PC-9 (cell line): ENCODE data around the gene ESR2. TPM values are rescaled to one million over a fixed set of nuclear protein-coding genes. Genes with fewer than 3 reads are reported as not detected.
A peak's percentile ranks its signal among the peaks of the same experiment; 100 is the strongest.

Source experiments
- BruUV-seq: library from RNA; stranded (reverse); fragments of 400-500 nt; replicated peaks from 2 replicates; lab custom pipeline; 2021; lab: Mats Ljungman, UMichigan
- CTCF ChIA-PET: fragments of 300-600 bp; sonication (Branson Sonifier 250); formaldehyde crosslinking; loops from one replicate; lab custom pipeline; 2022; ENCODE audit warnings: antibody characterized with exemption; lab: Charles Lee
- POLR2A ChIA-PET: fragments of 300-600 bp; sonication (Branson Sonifier 250); formaldehyde crosslinking; loops from one replicate; lab custom pipeline; 2022; ENCODE audit warnings: antibody characterized with exemption; ENCODE audit not compliant: unreplicated experiment; lab: Charles Lee
- DNase-seq, 2 experiments: peaks; one replicate each; pipeline versions ENCODE4 v3.0.0 to v3.0.0-alpha.2; 2015 to 2022; ENCODE audit warnings: mixed read lengths in 1 of 2
- H2AFZ ChIP-seq: fragments of 200-600 bp; sonication (generic); 2 replicates; pipeline ENCODE4 v1.8.1; 2017; ENCODE audit warnings: antibody characterized with exemption
- H3F3A ChIP-seq: fragments of 200-600 bp; sonication (generic); 2 replicates; pipeline ENCODE4 v1.8.1; 2017; ENCODE audit warnings: antibody characterized with exemption, mild to moderate bottlenecking, low read depth; ENCODE audit not compliant: insufficient read depth
- H3K27ac ChIP-seq: fragments of 200-600 bp; sonication (generic); 2 replicates; pipeline ENCODE4 v1.6.1; 2016; ENCODE audit warnings: mixed run types
- H3K27me3 ChIP-seq: fragments of 200-600 bp; sonication (generic); 2 replicates; pipeline ENCODE4 v1.6.1; 2016; ENCODE audit warnings: low read depth, mixed run types; ENCODE audit not compliant: insufficient read depth
- H3K36me3 ChIP-seq: fragments of 200-600 bp; sonication (generic); 2 replicates; pipeline ENCODE4 v1.6.1; 2016; ENCODE audit warnings: low read depth, mixed run types
- H3K4me1 ChIP-seq: fragments of 200-600 bp; sonication (generic); replicated peaks from 2 replicates; pipeline ENCODE4 v1.6.1; 2016; ENCODE audit warnings: mixed run types; ENCODE audit not compliant: insufficient read depth
- H3K4me2 ChIP-seq: fragments of 200-600 bp; sonication (generic); 2 replicates; pipeline ENCODE4 v1.6.1; 2017; ENCODE audit warnings: mixed run types
- H3K4me3 ChIP-seq: fragments of 200-600 bp; sonication (generic); 2 replicates; pipeline ENCODE4 v1.6.1; 2016; ENCODE audit warnings: mixed run types
- H3K79me2 ChIP-seq: fragments of 200-600 bp; sonication (generic); 2 replicates; pipeline ENCODE4 v1.6.1; 2017; ENCODE audit warnings: low read depth, mixed run types
- H3K9me2 ChIP-seq: fragments of 200-600 bp; sonication (generic); 2 replicates; pipeline ENCODE4 v1.8.1; 2017; ENCODE audit warnings: mild to moderate bottlenecking; ENCODE audit not compliant: insufficient read depth
- H3K9me3 ChIP-seq: fragments of 200-600 bp; sonication (generic); 2 replicates; pipeline ENCODE4 v1.8.1; 2016; ENCODE audit warnings: low read depth; ENCODE audit not compliant: insufficient read depth
- H4K20me1 ChIP-seq: fragments of 200-600 bp; sonication (generic); 2 replicates; pipeline ENCODE4 v1.8.1; 2017; ENCODE audit not compliant: insufficient read depth
- CTCF ChIP-seq: fragments of 200-600 bp; sonication (generic); conservative IDR thresholded peaks from 2 replicates; pipeline ENCODE4 v1.6.1; 2017; ENCODE audit warnings: mixed run types, antibody characterized with exemption, mild to moderate bottlenecking, moderate library complexity
- EZH2 ChIP-seq: fragments of 200-600 bp; sonication (generic); IDR thresholded peaks from 2 replicates; pipeline ENCODE4 v1.8.0; 2017; ENCODE audit warnings: antibody characterized with exemption, low read depth
- intact Hi-C: fragments of 100-400 bp; cut with micrococcal nuclease; formaldehyde crosslinking; loops from one replicate; pipeline ENCODE4 v1.10.0; 2022; ENCODE audit not compliant: unreplicated experiment
- total RNA-seq: library from RNA; stranded (reverse); gene quantifications from 2 replicates; pipeline ENCODE4 v1.2.3, GENCODE V29; 2021

The ESR2 gene
- total RNA-seq, 1 experiment from 2014 or later: 0.20 TPM

- Histone ChIP-seq H3K4me2 (peak overlapping the region; percentile 20; the same call in 1 of the 2 replicates), H3K4me3 (no peak overlapping the region), H3F3A (no peaks in the 10 kb centered on the region), H3K79me2 (no peaks in the 10 kb centered on the region), H3K9me2 (no peaks in the 10 kb centered on the region), H3K9me3 (no peaks in the 10 kb centered on the region), H3K27me3 (no peaks in the 10 kb centered on the region), H3K27ac (no peak overlapping the region), H2AFZ (no peak overlapping the region), H4K20me1 (no peaks in the 10 kb centered on the region), H3K4me1 (peaks cover 24% of the 10 kb centered on the region), H3K36me3 (no peaks in the 10 kb centered on the region)
- POLR2A ChIA-PET: interaction anchor here (0.6 kb wide), 1 partner anchor 106 kb away, joined by 11 read pairs; no protein-coding TSS in a partner anchor
- DNase-seq: peak in 1 of 2 experiments; percentile 47
- CTCF ChIA-PET: interaction anchor here (0.5 kb wide), 1 partner anchor 13 kb away, joined by 9 read pairs; no protein-coding TSS in a partner anchor
- BruUV-seq: no TSS peak
- TF ChIP-seq EZH2: no peak
- TF ChIP-seq CTCF: no peak
- intact Hi-C loops: no loop called here
These were observed 232.5 kb downstream of the ESR2 start for GRCh38 chr14:64061706-64062105.

GRCh38 chr14:64061115-64061514 lies 233.1 kb downstream of the ESR2 start:
- H3K27me3 ChIP-seq: no peaks in the 10 kb centered on the region
- TF ChIP-seq CTCF (no peak), EZH2 (no peak)
- ChIA-PET CTCF (interaction anchor here (0.5 kb wide), 1 partner anchor 14 kb away, joined by 9 read pairs; no protein-coding TSS in a partner anchor), POLR2A (no interaction called here)
- no peak overlapping the region for H2AFZ ChIP-seq
- no TSS peak for BruUV-seq
- peaks cover 24% of the 10 kb centered on the region for H3K4me1 ChIP-seq
- H3K27ac ChIP-seq: no peak overlapping the region
- H3F3A ChIP-seq: no peaks in the 10 kb centered on the region
- H3K4me2 ChIP-seq: 0 out of 2 replicates have a peak overlapping the region, but pooled peaks have one; percentile 20
- no peaks in the 10 kb centered on the region for H3K79me2 ChIP-seq
- no peak for DNase-seq
- H4K20me1 ChIP-seq: no peaks in the 10 kb centered on the region
- no peaks in the 10 kb centered on the region for H3K9me3 ChIP-seq
- no peaks in the 10 kb centered on the region for H3K36me3 ChIP-seq
- no peak overlapping the region for H3K4me3 ChIP-seq
- no peaks in the 10 kb centered on the region for H3K9me2 ChIP-seq
- intact Hi-C loops: no loop called here

GRCh38 chr14:64060648-64061096 lies 233.5 kb downstream of the ESR2 start:
- Histone ChIP-seq H3K4me3 (no peak overlapping the region), H3K27me3 (no peaks in the 10 kb centered on the region), H2AFZ (no peak overlapping the region), H4K20me1 (no peaks in the 10 kb centered on the region), H3K4me1 (peaks cover 24% of the 10 kb centered on the region), H3K27ac (no peak overlapping the region), H3K36me3 (no peaks in the 10 kb centered on the region), H3F3A (no peaks in the 10 kb centered on the region), H3K4me2 (no peak overlapping the region), H3K79me2 (no peaks in the 10 kb centered on the region), H3K9me3 (no peaks in the 10 kb centered on the region), H3K9me2 (no peaks in the 10 kb centered on the region)
- DNase-seq: peak in 1 of 2 experiments; percentile 11
- ChIA-PET POLR2A (interaction anchor here (0.7 kb wide), 1 partner anchor 45 kb away, joined by 3 read pairs; no protein-coding TSS in a partner anchor), CTCF (no interaction called here)
- intact Hi-C loops: no loop called here
- BruUV-seq: no TSS peak
- no peak for TF ChIP-seq EZH2
- TF ChIP-seq CTCF: peak; percentile 47; the same call in 1 of the 2 replicates
